ENCODE data around the gene TTC23.

DNA sequence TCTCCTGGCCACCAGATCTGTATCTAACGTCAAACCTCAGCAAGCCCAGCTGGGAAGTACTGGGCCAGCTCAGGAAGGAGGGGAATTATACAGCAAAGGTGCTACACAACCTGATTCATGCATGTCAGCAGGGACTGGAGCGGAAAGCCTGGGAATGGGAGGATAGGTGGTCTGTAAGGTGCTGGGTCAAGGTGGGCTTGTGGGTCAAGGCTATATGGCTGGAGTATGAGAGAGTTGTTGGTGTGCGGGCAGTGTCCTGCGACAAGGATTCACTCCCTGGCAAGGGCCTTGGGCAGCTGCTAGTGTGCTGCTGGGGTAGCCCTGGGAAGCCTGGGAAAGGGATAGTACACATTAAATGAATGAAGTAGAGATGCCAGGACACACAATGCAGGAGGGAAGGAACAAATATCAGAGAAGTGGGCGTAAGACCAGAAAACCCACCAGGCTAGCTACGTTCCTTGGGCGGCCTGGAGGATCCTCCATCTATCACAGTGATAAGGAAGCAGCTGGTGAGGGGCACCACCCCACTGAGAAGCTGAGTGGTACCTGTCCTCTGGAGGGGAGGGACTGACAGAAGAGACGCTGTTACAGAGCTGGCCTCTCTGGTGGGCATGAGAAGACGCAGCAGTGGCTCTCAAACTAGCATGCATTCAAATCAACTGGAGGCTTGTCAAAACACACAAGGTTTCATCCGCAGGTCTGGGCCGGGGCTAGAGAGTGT is 153.0 kb downstream of the TTC23 start:
- no peak for TF ChIP-seq POLR2A (IDR thresholded peaks at IDR 0.05)
- TF ChIP-seq, protein P1, sequence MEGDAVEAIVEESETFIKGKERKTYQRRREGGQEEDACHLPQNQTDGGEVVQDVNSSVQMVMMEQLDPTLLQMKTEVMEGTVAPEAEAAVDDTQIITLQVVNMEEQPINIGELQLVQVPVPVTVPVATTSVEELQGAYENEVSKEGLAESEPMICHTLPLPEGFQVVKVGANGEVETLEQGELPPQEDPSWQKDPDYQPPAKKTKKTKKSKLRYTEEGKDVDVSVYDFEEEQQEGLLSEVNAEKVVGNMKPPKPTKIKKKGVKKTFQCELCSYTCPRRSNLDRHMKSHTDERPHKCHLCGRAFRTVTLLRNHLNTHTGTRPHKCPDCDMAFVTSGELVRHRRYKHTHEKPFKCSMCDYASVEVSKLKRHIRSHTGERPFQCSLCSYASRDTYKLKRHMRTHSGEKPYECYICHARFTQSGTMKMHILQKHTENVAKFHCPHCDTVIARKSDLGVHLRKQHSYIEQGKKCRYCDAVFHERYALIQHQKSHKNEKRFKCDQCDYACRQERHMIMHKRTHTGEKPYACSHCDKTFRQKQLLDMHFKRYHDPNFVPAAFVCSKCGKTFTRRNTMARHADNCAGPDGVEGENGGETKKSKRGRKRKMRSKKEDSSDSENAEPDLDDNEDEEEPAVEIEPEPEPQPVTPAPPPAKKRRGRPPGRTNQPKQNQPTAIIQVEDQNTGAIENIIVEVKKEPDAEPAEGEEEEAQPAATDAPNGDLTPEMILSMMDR (IDR thresholded peaks at IDR 0.05) = no peak

Measured in esophagus squamous epithelium (tissue), 4 donors.